PFSK-1 (cell line): Measurements from ENCODE around the gene EFCAB6.

Experiments
- FOXP2 ChIP-seq: optimal IDR thresholded peaks from 2 replicates; pipeline ENCODE3; 2011; ENCODE audit warnings: borderline replicate concordance, control low read depth, inconsistent platforms; ENCODE audit not compliant: insufficient read depth; ENCODE audit errors: extremely low read length, extremely low read depth
- POLR2AphosphoS5 ChIP-seq: IDR thresholded peaks from 2 replicates; pipeline ENCODE4 v1.6.1; 2012; ENCODE audit warnings: low read depth, mild to moderate bottlenecking, control low read depth, low read length, moderate library complexity
- REST ChIP-seq, 2 experiments: IDR thresholded peaks; 2 replicates each; pipeline versions ENCODE4 v1.6.1 to v1.8.0; 2011 to 2012; ENCODE audit warnings: low read depth in 2 of 2, low read length in 2 of 2, control low read depth in 1 of 2, inconsistent platforms in 1 of 2, mild to moderate bottlenecking in 1 of 2, moderate library complexity in 1 of 2; ENCODE audit not compliant: insufficient read depth in 1 of 2
- SIN3A ChIP-seq: IDR thresholded peaks from 2 replicates; pipeline ENCODE4 v1.6.1; 2012; ENCODE audit warnings: mild to moderate bottlenecking, low read length, moderate library complexity, borderline replicate concordance; ENCODE audit not compliant: insufficient read depth
- TAF1 ChIP-seq: IDR thresholded peaks from 2 replicates; pipeline ENCODE4 v1.6.1; 2012; ENCODE audit warnings: low read length, control low read depth, borderline replicate concordance; ENCODE audit not compliant: insufficient read depth

EFCAB6 gene

GRCh38 chr22:43693249-43693648 lies 118.9 kb downstream of the EFCAB6 start:
- TF ChIP-seq SIN3A (no peak), REST (IDR thresholded peaks at IDR 0.05; ENCODE audit: insufficient read depth in 1 of 2, low read depth in 2 of 2, low read length in 2 of 2) (no peak), FOXP2 (no peak), TAF1 (no peak), POLR2AphosphoS5 (no peak)

GRCh38 chr22:43689356-43689755 lies 122.7 kb downstream of the EFCAB6 start:
- TF ChIP-seq POLR2AphosphoS5 = no peak
- TF ChIP-seq FOXP2 = no peak
- no peak for TF ChIP-seq SIN3A
- no peak for TF ChIP-seq TAF1
- no peak for TF ChIP-seq REST (IDR thresholded peaks at IDR 0.05; ENCODE audit: insufficient read depth in 1 of 2, low read depth in 2 of 2, low read length in 2 of 2)

DNA sequence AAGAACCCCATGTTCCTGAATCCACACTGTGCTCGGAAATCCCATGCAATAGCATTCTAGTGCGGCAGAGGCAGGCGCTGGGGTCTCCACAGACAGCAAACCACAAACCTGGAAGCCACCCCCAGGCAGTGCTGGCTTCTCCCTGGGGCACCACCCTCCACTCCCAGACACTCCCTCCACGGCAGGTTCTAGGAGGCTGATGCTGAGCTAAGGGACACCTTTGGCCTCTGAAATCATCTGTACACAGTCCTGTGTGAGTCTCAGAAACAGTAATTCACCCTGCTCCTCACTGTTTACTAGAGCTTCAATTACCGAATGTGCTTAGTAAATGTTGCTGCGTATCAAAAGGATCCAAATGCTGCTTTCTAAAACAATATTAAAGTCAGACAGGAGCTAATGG lies 129.3 kb downstream of the EFCAB6 start:
- TF ChIP-seq REST (IDR thresholded peaks at IDR 0.05; ENCODE audit: insufficient read depth in 1 of 2, low read depth in 2 of 2, low read length in 2 of 2) (no peak), FOXP2 (no peak), SIN3A (no peak)

DNA sequence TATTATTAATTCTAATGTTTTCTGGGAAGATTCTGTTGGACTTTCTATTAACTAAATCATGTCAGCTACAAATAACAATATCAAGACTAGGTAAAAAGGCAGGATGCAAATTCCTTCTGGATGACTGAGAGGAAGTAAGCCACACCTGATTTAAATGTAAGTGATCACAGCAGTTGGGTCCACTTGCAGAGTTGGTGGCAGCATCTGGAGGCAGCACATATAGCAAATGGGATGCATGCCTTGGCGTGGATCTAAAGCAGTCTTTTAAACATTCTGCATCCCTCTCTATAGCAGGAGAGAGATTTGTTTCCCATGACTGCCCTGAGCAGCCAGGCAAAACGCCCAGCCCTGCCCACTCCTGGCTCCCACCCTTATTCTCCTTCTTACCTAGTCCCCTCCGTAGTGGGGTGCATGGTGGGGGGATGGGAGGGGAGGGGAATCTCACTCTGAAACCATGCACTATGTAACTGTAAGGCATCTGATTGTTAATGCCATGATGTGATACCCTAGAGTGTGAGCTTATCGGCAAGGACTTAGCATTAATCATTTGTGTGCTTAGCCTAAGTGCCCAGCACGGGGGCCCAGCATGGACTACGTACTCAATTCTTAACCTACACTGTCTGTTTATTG lies 130.3 kb downstream of the EFCAB6 start:
- no peak for TF ChIP-seq REST (IDR thresholded peaks at IDR 0.05; ENCODE audit: insufficient read depth in 1 of 2, low read depth in 2 of 2, low read length in 2 of 2)
- no peak for TF ChIP-seq POLR2AphosphoS5
- no peak for TF ChIP-seq SIN3A

DNA sequence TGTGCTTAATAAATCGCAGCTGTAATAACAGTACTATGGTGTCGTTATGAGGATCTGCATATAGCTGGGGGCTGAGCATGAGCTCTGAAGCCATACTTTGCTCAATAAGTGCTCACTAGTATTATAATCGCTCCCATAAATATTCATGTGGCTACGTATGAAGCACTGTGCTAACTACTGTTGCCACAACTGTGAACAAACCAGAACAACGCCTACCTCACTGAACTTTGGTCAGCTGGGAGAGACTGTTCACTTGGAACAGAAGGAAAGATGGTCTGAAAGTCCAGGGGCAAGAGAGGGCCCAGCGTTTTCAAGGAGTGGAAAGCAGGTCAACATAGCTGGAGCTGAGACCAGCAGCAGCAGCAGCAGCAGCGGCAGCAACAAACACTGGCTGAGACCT lies 141.6 kb downstream of the EFCAB6 start:
- TF ChIP-seq TAF1 (no peak), REST (IDR thresholded peaks at IDR 0.05; ENCODE audit: insufficient read depth in 1 of 2, low read depth in 2 of 2, low read length in 2 of 2) (no peak), FOXP2 (no peak)
